Keratinocyte (primary cell): ENCODE data around the gene FRAS1. TPM values are rescaled to one million over a fixed set of nuclear protein-coding genes. Genes with fewer than 3 reads are reported as not detected.

Experiments
- DNase-seq: peaks from one replicate; pipeline ENCODE4 v3.0.0-alpha.2; 2011; ENCODE audit warnings: low read depth, missing footprints, low spot score
- FAIRE-seq: peaks from 2 replicates; lab custom pipeline; 2011; peaks lifted over from hg19 to GRCh38; lab: Jason Lieb, UNC
- H2AFZ ChIP-seq: 2 replicates; pipeline ENCODE4 v1.6.0; 2012; ENCODE audit warnings: low read length, control low read depth, inconsistent platforms; ENCODE audit not compliant: control insufficient read depth
- H3K27ac ChIP-seq: 2 replicates; pipeline ENCODE4 v1.5.1; 2011; ENCODE audit warnings: low read length; ENCODE audit not compliant: control insufficient read depth, insufficient read depth
- H3K27me3 ChIP-seq: 3 replicates; pipeline ENCODE4 v1.6.0; 2011; ENCODE audit warnings: low read length; ENCODE audit not compliant: control insufficient read depth, insufficient read depth; ENCODE audit errors: extremely low read depth
- H3K36me3 ChIP-seq, 2 experiments: 2 replicates in 1 of 2; 3 replicates in 1 of 2; pipeline ENCODE4 v1.5.1; 2011; ENCODE audit warnings: low read length in 2 of 2, mild to moderate bottlenecking in 1 of 2; ENCODE audit not compliant: control insufficient read depth in 2 of 2, insufficient read depth in 2 of 2; ENCODE audit errors: extremely low read depth in 1 of 2
- H3K4me1 ChIP-seq: 3 replicates; pipeline ENCODE4 v1.5.1; 2011; ENCODE audit warnings: low read length; ENCODE audit not compliant: control insufficient read depth, insufficient read depth; ENCODE audit errors: extremely low read depth
- H3K4me2 ChIP-seq: 3 replicates; pipeline ENCODE4 v1.6.0; 2011; ENCODE audit warnings: low read depth, low read length; ENCODE audit not compliant: control insufficient read depth, insufficient read depth; ENCODE audit errors: extremely low read depth
- H3K4me3 ChIP-seq, 3 experiments: fragments of 200-600 bp in 1 of 3; sonication (generic) in 1 of 3; 2 replicates in 2 of 3; 3 replicates in 1 of 3; pipeline ENCODE4 v1.5.1; 2011 to 2016; ENCODE audit warnings: low read length in 3 of 3, mild to moderate bottlenecking in 3 of 3, control low read depth in 2 of 3, inconsistent platforms in 1 of 3, low read depth in 1 of 3, mixed read lengths in 1 of 3, mixed run types in 1 of 3, moderate library complexity in 1 of 3; ENCODE audit not compliant: control insufficient read depth in 2 of 3, insufficient read depth in 2 of 3; ENCODE audit errors: extremely low read depth in 1 of 3
- H3K79me2 ChIP-seq: 2 replicates; pipeline ENCODE4 v1.6.0; 2012; ENCODE audit warnings: low read length; ENCODE audit not compliant: control insufficient read depth, insufficient read depth
- H3K9ac ChIP-seq: 3 replicates; pipeline ENCODE4 v1.6.0; 2011; ENCODE audit warnings: low read length; ENCODE audit not compliant: control insufficient read depth, insufficient read depth; ENCODE audit errors: extremely low read depth
- H3K9me1 ChIP-seq: 3 replicates; pipeline ENCODE4 v1.6.0; 2011; ENCODE audit warnings: low read length; ENCODE audit not compliant: control insufficient read depth, insufficient read depth; ENCODE audit errors: extremely low read depth
- H3K9me3 ChIP-seq: 2 replicates; pipeline ENCODE4 v1.5.1; 2012; ENCODE audit warnings: low read depth, low read length; ENCODE audit not compliant: control insufficient read depth
- H4K20me1 ChIP-seq: 3 replicates; pipeline ENCODE4 v1.6.0; 2011; ENCODE audit warnings: low read length; ENCODE audit not compliant: control insufficient read depth, insufficient read depth; ENCODE audit errors: extremely low read depth
- CTCF ChIP-seq, 3 experiments: IDR thresholded peaks in 1 of 3; conservative IDR thresholded peaks in 1 of 3; optimal IDR thresholded peaks in 1 of 3; 2 replicates in 2 of 3; 3 replicates in 1 of 3; pipeline versions ENCODE3 to v1.5.1; 2011; ENCODE audit warnings: low read length in 3 of 3, mild to moderate bottlenecking in 3 of 3, moderate library complexity in 2 of 3, control low read depth in 1 of 3, inconsistent platforms in 1 of 3; ENCODE audit not compliant: insufficient read depth in 2 of 3; ENCODE audit errors: extremely low read depth in 1 of 3
- EZH2 ChIP-seq: IDR thresholded peaks from one replicate; pipeline ENCODE4 v1.6.1; 2012; ENCODE audit warnings: inconsistent platforms, mild to moderate bottlenecking, low read length, moderate library complexity
- dilution Hi-C: fragments of 300-500 bp; cut with MboI; formaldehyde crosslinking; loops from one replicate; pipeline ENCODE4 v1.7.0; 2020; ENCODE audit warnings: low sequenced_read_pairs; ENCODE audit not compliant: extremely low pct_ligation_motif_present
- polyA plus RNA-seq, 5 experiments: library from polyadenylated mRNA; depleted of rRNA in 3 of 5; stranded (reverse) in 3 of 5; stranded (forward) in 1 of 5; unstranded in 1 of 5; fragments of >200 nt; gene quantifications; 1 replicate in 1 of 5; 2 replicates in 3 of 5; 3 replicates in 1 of 5; pipeline versions ENCODE4 v1.2.1 to v1.2.3, GENCODE V29; 2011 to 2012; ENCODE audit warnings: missing spikeins in 2 of 5, low read depth in 1 of 5, low replicate concordance in 1 of 5

FRAS1 gene
- polyA plus RNA-seq, 1 donor (not counting 4 experiments of a cell fraction or from before 2014, with no cell fraction given), result 3.5 TPM

GRCh38 chr4:78369679-78370078 is 312.6 kb downstream of the FRAS1 start:
- no peak for TF ChIP-seq CTCF (optimal IDR thresholded peaks at IDR 0.05 in 1 of 3, IDR thresholded peaks at IDR 0.05 in 1 of 3, conservative IDR thresholded peaks at IDR 0.05 in 1 of 3; ENCODE audit: extremely low read depth in 1 of 3, insufficient read depth in 2 of 3, low read length in 3 of 3)
- TF ChIP-seq EZH2, result no peak
- H3K9me1 ChIP-seq, result no peaks in the 10 kb centered on the region
- peaks cover 12% of the 10 kb centered on the region for H3K4me1 ChIP-seq
- no peaks in the 10 kb centered on the region for H4K20me1 ChIP-seq
- no peak overlapping the region for H3K4me2 ChIP-seq
- H3K27ac ChIP-seq, result no peak overlapping the region
- dilution Hi-C loops, result no loop called here
- no peaks in the 10 kb centered on the region for H3K36me3 ChIP-seq
- H3K9ac ChIP-seq, result no peak overlapping the region
- DNase-seq (no peak), FAIRE-seq (no peak)
- H3K4me3 ChIP-seq, result no peak overlapping the region
- no peaks in the 10 kb centered on the region for H3K9me3 ChIP-seq
- no peaks in the 10 kb centered on the region for H3K27me3 ChIP-seq
- no peaks in the 10 kb centered on the region for H3K79me2 ChIP-seq
- no peak overlapping the region for H2AFZ ChIP-seq

- no peak overlapping the region for H3K4me3 ChIP-seq
- no peak overlapping the region for H3K27ac ChIP-seq
- FAIRE-seq (peak; percentile 84), DNase-seq (no peak)
- H3K79me2 ChIP-seq, result no peaks in the 10 kb centered on the region
- no peaks in the 10 kb centered on the region for H3K9me3 ChIP-seq
- peaks cover 12% of the 10 kb centered on the region for H3K4me1 ChIP-seq
- no peak overlapping the region for H3K9ac ChIP-seq
- dilution Hi-C loops, result no loop called here
- TF ChIP-seq CTCF (optimal IDR thresholded peaks at IDR 0.05 in 1 of 3, IDR thresholded peaks at IDR 0.05 in 1 of 3, conservative IDR thresholded peaks at IDR 0.05 in 1 of 3; ENCODE audit: extremely low read depth in 1 of 3, insufficient read depth in 2 of 3, low read length in 3 of 3) (no peak), EZH2 (no peak)
- H3K4me2 ChIP-seq, result peak overlapping the region; percentile 1
- no peaks in the 10 kb centered on the region for H3K36me3 ChIP-seq
- no peaks in the 10 kb centered on the region for H3K27me3 ChIP-seq
- H4K20me1 ChIP-seq, result no peaks in the 10 kb centered on the region
- no peaks in the 10 kb centered on the region for H3K9me1 ChIP-seq
- peak overlapping the region; percentile 18 for H2AFZ ChIP-seq
Measured at GRCh38 chr4:78370631-78371372, 313.7 kb downstream of the FRAS1 start.
